Muscle of back (tissue), 11 donors: ENCODE results near the gene CKAP5. TPM values are rescaled to one million over a fixed set of nuclear protein-coding genes. Genes with fewer than 3 reads are reported as not detected.
"Not testable (repeated sequence)": the region's sequence is repeated elsewhere in the genome, so short reads cannot be mapped to it uniquely, and the experiment has no call there.

ENCODE experiments used
- DNase-seq, 3 donors: peaks; one replicate each; pipeline versions ENCODE4 v3.0.0 to v3.0.0-alpha.2; 2013
- polyA plus RNA-seq, 10 donors: library from polyadenylated mRNA; unstranded; fragments of 120-200 nt; gene quantifications; one replicate each; pipeline ENCODE4 v1.2.1, GENCODE V29; 2013; ENCODE audit not compliant: insufficient read length in 10 of 10

CKAP5 gene
- polyA plus RNA-seq, 10 donors = 43.5 to 70.1 (median 55.1) TPM

DNA sequence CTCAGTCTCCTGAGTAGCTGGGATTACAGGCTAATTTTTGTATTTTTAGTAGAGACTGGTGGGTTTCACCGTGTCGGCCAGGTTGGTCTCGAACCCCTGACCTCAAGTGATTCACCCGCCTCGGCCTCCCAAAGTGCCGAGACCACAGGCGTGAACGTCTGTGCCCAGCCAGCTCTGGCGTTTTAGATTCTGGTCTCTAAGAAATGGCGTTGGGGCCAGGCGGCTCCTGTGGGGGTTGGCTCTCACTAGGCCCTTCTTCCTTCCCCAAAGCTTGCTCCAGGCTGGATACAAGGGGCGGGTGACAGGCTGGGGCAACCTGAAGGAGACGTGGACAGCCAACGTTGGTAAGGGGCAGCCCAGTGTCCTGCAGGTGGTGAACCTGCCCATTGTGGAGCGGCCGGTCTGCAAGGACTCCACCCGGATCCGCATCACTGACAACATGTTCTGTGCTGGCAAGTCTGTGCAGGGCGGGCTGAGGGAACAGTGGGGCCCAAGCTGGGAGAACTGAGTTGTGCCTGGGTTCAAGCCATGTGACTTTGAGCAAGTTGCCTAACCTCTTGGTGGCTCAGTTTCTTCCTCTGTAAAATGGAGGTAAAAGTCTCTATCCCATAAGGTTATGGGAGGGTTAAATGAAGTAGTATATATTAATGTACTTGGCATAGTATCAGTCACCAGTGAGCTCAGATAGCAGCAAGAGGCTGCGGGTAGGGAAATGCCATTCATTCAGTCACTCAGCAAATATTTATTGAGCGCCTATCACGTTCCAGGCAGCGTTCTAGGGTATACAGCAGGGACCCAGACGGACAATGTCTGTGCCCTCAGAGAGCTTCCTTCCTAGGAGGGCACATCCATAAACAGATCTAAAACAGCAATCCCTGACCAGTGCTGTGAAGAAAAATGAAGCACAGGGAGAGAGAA lies 116.7 kb downstream of the CKAP5 start:
- no peak for DNase-seq

DNA sequence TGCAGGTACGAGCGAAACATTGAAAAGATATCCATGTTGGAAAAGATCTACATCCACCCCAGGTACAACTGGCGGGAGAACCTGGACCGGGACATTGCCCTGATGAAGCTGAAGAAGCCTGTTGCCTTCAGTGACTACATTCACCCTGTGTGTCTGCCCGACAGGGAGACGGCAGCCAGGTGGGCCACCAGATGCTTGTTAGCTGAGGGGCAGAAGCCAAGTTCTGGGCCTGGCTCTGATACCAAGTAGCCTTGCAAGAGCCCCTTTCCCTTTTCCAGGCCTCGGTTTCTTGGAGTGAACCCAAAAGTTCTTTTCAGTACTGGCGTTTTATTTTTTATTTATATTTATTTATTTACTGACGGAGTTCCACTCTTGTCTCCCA lies 117.4 kb downstream of the CKAP5 start:
- no peak for DNase-seq

DNA sequence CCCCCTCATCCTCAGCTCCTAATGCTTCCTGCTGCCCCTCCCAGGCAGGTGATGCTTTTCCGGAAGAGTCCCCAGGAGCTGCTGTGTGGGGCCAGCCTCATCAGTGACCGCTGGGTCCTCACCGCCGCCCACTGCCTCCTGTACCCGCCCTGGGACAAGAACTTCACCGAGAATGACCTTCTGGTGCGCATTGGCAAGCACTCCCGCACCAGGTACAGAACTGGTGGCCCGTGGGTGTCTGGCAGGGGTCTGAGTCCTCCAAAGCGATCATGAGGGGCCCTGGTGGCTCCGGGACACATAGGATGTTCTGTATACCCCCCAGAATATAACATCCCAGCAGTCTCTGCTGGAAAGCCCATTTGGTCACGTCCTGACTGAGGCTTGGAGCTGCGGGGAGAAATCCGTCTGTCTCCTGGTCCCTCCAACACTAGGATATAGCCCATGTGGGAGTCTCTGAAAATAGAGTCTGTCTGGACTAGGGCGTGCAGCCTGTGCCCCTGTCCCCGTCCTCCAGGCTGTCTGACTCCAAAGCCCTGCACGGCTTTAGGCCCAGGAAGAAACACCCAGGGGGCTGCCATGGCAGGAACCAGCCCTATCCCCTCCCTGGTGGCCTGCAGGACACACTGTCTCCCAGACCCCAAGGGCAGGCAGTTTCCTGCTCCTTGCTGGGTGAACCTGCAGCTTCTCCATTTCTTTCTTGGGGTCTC lies 118.0 kb downstream of the CKAP5 start:
- no peak for DNase-seq

DNA sequence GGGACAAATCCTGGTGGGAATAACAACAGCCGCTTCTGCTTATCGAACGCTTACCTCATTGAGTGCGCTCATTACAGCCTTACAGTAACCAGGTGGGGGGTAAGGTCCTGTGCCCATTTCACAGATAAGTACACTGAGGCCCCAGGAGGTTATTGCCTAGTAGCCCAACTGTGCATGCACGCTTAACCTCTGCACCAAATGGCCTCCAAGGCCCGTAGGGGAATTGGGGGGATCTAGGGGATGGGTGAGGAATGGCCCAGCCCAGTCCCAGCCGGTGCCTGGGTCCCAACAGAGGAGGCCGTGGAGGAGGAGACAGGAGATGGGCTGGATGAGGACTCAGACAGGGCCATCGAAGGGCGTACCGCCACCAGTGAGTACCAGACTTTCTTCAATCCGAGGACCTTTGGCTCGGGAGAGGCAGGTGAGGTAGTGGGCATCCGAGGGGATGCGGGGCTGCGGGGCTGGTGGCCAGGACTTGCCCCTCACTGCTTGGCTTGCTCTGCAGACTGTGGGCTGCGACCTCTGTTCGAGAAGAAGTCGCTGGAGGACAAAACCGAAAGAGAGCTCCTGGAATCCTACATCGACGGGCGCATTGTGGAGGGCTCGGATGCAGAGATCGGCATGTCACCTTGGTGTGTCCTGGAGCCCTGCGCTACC lies 119.7 kb downstream of the CKAP5 start:
- DNase-seq = no peak

DNA sequence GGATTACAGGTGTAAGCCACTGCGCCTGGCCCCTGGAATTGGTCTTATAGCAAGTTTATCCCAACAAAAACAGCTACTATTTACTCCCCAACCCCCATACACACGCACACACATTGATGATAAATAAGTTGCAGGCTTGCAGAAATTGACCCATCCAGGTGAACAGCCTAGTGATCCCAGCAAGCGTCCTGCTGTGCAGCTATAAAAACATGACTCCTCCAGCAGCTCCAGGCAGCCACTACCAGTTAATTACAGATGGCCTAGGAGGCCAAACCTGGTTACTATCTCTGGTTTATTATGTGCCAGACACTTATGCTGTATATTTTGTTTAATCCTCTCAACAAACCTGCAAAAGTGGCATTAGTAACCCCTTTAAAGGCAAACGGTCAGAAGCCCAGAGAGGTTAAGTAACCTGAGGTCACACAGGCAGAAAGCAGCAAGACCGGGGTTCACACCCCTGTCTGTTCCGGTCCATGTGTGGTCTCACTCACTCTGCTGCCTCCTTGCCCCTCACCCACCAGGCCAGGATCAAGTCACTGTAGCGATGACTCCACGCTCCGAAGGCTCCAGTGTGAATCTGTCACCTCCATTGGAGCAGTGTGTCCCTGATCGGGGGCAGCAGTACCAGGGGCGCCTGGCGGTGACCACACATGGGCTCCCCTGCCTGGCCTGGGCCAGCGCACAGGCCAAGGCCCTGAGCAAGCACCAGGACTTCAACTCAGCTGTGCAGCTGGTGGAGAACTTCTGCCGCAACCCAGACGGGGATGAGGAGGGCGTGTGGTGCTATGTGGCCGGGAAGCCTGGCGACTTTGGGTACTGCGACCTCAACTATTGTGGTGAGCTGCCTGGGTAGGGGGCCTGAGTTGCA lies 120.5 kb downstream of the CKAP5 start:
- DNase-seq = no peak

DNA sequence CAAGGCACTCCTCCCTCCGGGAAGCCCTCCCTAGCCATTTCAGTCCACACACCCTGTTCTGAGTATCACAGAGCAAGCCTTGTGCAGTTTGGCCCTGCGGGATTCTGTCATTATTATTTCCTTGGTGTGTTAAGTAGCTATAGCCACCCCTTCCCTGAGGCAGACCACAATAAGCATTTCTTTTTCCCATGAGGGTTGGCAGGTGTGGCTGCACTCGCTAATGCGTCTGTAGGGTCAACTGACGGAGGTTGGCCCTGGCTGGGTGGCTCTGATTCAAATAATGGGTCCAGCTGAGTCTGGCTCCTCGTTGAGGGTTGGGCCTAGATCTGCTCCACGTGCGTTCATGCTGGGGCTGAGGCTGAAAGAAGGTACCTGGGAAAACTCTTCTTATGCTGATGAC lies 122.0 kb downstream of the CKAP5 start:
- no peak for DNase-seq

DNA sequence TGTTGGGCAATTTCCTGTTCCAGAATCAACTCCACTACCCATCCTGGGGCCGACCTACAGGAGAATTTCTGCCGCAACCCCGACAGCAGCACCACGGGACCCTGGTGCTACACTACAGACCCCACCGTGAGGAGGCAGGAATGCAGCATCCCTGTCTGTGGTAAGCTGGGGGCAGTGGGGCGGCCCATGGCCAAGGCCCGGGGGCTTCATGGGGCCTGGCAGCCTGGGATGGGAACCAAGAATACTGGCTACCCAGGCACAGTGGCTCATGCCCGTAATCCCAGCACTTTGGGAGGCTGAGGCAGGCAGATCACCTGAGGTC lies 122.8 kb downstream of the CKAP5 start:
- DNase-seq = no peak

DNA sequence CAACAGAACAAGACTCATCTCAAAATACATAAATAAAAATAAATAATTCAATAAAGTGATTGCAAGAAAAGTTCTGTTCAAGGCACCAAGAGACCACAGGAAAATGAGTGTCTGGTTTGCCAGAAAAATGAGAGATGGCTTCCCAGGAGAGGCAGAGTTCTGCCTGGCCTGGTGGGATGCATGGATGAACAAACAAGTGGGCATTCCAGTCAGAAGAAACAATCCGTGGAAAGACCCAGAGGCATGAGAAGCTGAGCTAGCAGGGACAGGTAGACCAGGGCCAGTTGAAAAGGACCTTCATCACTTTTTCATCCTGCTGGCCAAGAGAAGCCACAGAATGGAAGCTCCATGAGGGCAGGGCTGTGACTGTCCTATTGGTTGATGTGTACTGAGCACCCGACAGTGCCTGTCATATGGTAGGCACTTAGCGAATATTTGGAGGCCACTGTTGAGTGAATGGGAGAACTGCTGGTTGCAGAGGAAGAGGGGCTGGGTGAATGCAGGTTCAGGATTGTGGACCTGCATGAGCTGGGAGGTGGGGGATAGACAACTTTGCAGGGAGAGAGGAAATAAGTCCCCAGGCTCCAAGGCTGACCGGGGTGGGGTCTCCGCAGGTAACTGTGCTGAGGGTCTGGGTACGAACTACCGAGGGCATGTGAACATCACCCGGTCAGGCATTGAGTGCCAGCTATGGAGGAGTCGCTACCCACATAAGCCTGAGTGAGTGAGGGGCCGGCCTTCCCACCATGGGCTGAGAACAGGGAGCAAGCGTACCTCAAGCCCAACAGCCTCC lies 123.3 kb downstream of the CKAP5 start:
- no peak for DNase-seq

DNA sequence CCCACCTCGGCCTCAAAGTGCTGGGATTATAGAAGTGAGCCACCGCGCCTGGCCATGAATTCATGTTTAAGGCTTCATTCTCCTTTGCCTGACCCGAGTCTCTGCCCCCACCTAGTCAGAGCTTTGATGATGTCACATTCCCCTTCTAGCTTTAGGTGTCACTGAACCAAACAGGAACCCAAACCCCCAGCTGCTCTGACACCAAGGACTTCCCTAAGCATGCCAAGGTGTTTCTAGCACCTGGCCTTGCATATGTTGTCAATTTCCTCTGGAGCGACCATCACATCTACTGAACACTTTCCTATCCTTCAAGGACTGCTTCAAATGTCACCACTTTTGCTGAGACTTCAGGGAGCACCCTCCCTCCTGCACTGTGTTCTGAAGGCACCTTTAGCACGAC lies 124.8 kb downstream of the CKAP5 start:
- no peak for DNase-seq

DNA sequence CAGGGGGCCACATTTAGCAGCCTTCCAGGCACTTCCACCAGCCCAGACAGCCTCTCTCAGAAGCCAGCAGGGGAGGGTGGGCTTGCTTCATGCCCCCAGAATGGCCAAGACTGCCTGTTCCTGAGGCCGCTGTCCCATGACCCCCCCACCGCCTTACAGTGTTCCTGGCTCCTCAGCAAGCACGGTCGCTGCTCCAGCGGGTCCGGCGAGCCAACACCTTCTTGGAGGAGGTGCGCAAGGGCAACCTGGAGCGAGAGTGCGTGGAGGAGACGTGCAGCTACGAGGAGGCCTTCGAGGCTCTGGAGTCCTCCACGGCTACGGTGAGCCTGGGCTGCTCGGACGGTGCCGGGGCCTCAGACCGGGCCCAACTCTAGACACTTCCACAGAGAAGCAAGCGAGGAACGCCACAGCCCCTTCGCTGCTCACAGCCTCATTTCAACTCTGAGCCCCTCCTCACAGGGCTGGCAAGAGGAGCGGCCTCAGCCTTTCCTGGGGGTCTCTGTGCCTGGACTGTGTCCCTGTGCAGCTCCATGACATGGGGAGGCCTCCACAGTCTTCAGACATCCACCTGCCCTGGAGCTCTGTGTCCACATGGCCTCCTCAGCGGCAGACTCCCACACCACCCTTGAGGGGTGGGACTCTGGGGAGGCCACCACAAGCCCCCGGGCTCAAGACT lies 126.4 kb downstream of the CKAP5 start:
- DNase-seq = no peak

DNA sequence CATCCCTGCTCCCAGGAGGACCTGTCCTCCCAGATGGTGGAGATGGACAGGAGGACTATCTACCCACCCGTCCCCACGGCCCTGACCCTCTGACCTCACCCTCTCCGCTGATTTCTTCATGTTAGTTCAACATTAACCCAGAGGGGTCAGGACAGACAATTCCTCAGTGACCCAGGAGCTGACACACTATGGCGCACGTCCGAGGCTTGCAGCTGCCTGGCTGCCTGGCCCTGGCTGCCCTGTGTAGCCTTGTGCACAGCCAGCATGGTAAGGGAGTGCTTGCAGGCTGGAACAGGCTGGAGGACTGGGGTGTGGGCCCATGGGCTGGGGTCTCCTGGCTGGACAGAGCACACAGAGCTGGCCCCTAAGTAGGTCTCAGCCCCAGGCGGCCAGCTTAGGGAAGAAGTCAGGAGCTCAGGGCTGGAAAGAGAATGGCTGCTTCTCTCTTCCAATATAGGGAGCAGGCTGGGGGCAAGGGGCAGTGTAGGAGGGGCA lies 127.0 kb downstream of the CKAP5 start, which contains the start of gene F2:
F2 (plus strand) TSS at position 166 of the 495 bp plus-strand sequence; CDS start at position 189, 23 bp downstream.
- no peak for DNase-seq

DNA sequence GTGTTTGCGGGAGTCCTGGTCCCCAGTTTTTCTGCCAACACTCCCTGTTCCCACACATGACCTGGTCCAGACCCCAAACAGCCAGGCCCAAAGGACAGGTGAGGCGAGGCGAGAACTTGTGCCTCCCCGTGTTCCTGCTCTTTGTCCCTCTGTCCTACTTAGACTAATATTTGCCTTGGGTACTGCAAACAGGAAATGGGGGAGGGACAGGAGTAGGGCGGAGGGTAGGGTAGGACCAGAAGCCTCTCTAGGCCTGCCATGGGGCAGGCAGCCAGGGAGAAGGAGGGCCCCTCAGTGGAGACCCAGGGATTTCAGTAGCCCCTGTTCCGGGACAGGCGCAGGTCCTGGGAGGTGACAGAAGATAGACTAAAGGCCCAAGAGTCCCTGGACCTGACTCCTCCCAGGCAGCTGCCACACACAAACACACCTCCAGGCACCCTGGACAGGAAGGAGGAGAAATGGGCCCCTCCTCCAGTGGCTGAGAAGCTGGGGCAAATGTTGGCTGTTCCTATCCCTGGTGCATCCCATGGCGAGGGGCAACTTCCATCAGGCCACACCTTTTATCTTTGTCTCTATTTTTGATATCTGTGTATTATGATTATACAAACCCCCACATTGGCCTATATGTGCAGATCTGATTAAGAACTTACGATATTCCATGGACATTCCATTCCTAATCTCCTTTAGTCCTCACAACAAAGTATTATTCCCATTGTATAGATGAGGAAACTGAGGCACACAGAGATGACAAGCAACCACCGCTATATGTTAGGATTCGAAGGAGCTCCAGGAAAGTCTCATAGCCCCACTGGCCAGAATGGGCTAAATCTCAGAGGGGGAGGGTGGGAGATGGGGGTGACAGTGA lies 127.7 kb downstream of the CKAP5 start:
- no peak for DNase-seq

DNA sequence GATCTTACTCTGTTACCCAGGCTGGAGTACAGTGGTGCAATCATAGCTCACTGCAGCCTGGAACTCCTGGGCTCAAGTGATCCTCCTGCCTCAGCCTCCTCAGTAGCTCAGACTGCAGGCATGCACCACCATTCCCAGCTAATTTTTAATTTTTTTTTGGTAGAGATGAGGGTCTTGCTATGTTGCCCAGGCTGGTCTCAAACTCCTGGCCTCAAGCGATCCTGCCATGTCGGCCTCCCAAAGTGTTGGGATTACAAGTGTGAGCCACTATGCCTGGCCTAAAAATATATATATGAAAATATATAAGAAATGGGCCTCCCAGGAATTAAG lies 128.3 kb downstream of the CKAP5 start:
- DNase-seq = not testable (repeated sequence)

DNA sequence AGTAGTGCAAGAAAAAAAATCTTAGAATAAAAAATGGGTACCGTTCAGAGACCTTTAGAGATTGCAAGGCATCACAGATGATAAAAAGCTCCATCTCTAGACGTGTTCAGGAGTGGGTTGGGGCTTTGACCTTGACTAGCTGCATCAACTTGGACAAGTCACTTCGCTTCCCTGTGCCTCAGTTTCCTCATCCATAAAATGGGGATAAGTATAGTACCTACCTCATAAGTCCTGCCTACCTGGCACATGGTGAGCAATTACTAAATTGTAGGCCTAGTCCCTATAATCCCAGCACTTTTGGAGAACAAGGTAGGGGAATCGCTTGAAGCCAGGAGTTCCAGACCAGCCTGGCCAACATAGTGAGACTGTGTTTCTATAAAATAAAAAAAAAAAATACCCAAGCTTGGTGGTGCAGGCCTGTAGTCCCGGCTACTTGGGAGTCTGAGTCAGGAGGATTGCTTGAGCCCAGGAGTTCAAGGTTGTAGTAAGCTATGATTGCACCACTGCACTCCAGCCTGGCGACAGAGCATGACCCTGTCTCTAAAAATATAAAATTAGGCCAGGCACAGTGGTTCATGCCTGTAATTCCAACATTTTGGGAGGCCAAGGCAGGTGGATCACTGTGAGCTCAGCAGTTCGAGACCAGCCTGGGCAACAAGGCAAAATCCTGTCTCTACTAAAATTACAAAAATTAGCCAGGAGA lies 133.1 kb downstream of the CKAP5 start:
- DNase-seq = no peak

DNA sequence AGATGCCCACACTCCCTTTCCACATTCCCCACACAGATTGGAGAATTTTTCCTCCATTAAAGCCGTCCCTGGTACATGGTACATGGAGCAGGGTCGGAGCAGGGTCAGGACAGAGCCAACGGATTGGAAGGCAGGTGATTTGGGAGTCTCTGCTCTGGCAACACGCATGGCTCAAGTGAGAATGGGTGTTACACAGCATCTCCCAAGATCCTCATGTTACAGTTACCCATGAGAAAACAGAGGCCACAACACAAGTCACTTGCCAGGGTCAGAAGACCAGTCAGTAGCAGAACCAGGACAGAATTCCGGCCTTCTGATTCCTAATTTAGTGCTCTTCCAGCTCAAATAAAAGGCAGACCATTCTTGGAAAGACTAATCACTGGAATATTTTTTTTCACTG lies 134.8 kb downstream of the CKAP5 start:
- no peak for DNase-seq

DNA sequence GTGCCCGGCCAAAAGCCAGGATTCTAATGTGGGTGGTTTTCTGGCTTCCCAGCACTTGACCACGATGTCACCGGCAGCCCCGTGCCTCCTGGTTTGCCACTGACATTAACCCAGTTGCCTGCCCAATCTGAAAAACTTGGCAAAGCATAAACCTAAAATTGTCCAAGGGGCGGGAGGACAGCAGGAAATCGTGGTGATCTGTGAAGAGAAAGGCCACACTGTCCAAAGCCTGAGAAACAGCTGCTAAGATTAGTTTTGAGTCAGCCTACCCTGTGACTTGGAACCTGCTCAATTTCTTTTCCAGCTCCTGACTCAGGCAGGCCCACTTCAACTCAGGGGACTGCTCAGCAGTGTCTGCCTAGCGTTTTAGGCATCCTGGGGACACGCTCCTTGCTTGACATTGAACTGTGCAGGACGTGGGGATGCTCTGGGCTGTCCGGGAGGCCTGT lies 135.2 kb downstream of the CKAP5 start:
- DNase-seq = peak; percentile 75 to 87 (median 83)

DNA sequence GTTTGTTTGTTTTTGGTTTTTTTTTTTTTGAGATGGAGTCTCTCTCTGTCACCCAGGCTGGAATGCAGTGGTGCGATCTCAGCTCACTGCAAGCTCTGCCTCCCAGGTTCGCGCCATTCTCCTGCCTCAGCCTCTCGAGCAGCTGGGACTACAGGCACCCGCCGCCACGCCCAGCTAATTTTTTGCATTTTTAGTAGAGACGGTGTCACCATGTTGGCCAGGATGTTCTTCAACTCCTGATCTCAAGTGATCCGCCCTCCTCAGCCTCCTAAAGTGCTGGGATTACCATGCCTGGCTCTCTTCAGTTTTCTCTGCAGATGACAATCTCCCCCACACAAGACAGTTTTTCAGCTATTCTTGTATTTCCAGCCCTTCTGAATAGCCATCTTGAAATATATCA lies 136.7 kb downstream of the CKAP5 start:
- DNase-seq = not testable (repeated sequence)

DNA sequence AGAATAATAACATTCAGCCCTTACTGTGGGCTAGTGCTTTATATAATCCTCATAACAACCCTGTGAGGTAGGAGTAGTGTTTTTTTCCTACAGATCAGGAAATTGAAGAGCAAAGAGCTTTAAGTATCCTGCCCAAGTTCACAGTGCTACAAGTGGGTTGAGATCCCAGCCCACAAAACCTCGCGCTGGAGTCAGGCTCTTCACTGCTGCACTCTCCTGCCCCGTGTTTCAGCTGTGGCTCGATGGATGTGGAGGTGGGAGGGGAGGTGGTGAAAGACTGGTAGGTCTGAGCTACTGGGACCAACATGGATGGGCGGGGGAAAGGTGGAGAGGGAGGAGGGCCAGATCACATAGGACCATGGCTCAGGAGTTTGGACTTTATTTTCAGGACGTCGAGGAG lies 139.2 kb downstream of the CKAP5 start:
- no peak for DNase-seq
